GM12878 (cell line): Measurements from ENCODE around the gene ARMC3. TPM values are rescaled to one million over a fixed set of nuclear protein-coding genes. Genes with fewer than 3 reads are reported as not detected.
"Not testable (repeated sequence)": the region's sequence is repeated elsewhere in the genome, so short reads cannot be mapped to it uniquely, and the experiment has no call there.

Experiments
- ATAC-seq: fragments of 200-7000 bp; cut with Tn5 transposase; 3 replicates; pipeline ENCODE4 v1.9.1; 2020; ENCODE audit warnings: mild to moderate bottlenecking, moderate library complexity
- BruUV-seq: library from RNA; stranded (reverse); fragments of 400-500 nt; replicated peaks from 2 replicates; lab custom pipeline; 2021; lab: Mats Ljungman, UMichigan
- CTCF ChIA-PET: fragments of 300-600 bp; sonication (Branson Sonifier 250); formaldehyde crosslinking; extraction: SDS; loops from one replicate; lab custom pipeline; 2021; ENCODE audit warnings: inconsistent platforms; lab: Yijun Ruan, JAX
- POLR2A ChIA-PET: fragments of 350-600 bp; formaldehyde crosslinking; extraction: SDS; loops from one replicate; lab custom pipeline; 2021; ENCODE audit warnings: inconsistent platforms; lab: Charles Lee
- RAD21 ChIA-PET: fragments of 300-600 bp; sonication (Branson Sonifier 250); formaldehyde crosslinking; loops from one replicate; lab custom pipeline; 2023; ENCODE audit warnings: antibody characterized with exemption; ENCODE audit not compliant: unreplicated experiment; lab: Charles Lee
- SMC1A ChIA-PET: fragments of 300-600 bp; sonication (Branson Sonifier 250); formaldehyde crosslinking; loops from one replicate; lab custom pipeline; 2023; ENCODE audit not compliant: unreplicated experiment, uncharacterized antibody; lab: Charles Lee
- DNase-seq: peaks from one replicate; pipeline ENCODE4 v3.0.0-alpha.2; 2011; ENCODE audit warnings: low read depth, low spot score
- FAIRE-seq: peaks from 3 replicates; lab custom pipeline; 2011; peaks lifted over from hg19 to GRCh38; lab: Jason Lieb, UNC
- H2AFZ ChIP-seq: 2 replicates; pipeline ENCODE4 v1.6.0; 2011; ENCODE audit warnings: low read depth, low read length, control low read depth; ENCODE audit not compliant: control insufficient read depth
- H3K27ac ChIP-seq: 2 replicates; pipeline ENCODE4 v1.5.1; 2011; ENCODE audit warnings: control low read depth; ENCODE audit not compliant: control insufficient read depth, insufficient read depth
- H3K27me3 ChIP-seq, 2 experiments: replicated peaks in 1 of 2; 2 replicates each; pipeline versions ENCODE4 v1.6.0 to v1.6.1; 2011; ENCODE audit warnings: low read length in 1 of 2; ENCODE audit not compliant: control insufficient read depth in 2 of 2, insufficient read depth in 2 of 2
- H3K36me3 ChIP-seq, 2 experiments: 2 replicates each; pipeline ENCODE4 v1.5.1; 2011; ENCODE audit warnings: low read length in 1 of 2; ENCODE audit not compliant: control insufficient read depth in 2 of 2, insufficient read depth in 2 of 2
- H3K4me1 ChIP-seq: 2 replicates; pipeline ENCODE4 v1.6.1; 2011; ENCODE audit warnings: mild to moderate bottlenecking, low read length, moderate library complexity, mixed read lengths; ENCODE audit not compliant: control insufficient read depth, insufficient read depth
- H3K4me2 ChIP-seq: 2 replicates; pipeline ENCODE4 v1.6.0; 2011; ENCODE audit warnings: control low read depth; ENCODE audit not compliant: control insufficient read depth, insufficient read depth
- H3K4me3 ChIP-seq: fragments of 200-600 bp; sonication (generic); 2 replicates; pipeline ENCODE4 v1.5.1; 2016
- H3K79me2 ChIP-seq: 2 replicates; pipeline ENCODE4 v1.6.0; 2011; ENCODE audit warnings: low read length; ENCODE audit not compliant: control insufficient read depth, insufficient read depth
- H3K9ac ChIP-seq: 2 replicates; pipeline ENCODE4 v1.8.0; 2011; ENCODE audit warnings: low read length, control low read depth, mixed read lengths; ENCODE audit not compliant: control insufficient read depth, insufficient read depth
- H3K9me3 ChIP-seq: replicated peaks from 3 replicates; pipeline ENCODE4 v1.5.1; 2011; ENCODE audit warnings: mild to moderate bottlenecking, low read length; ENCODE audit not compliant: control insufficient read depth, insufficient read depth
- H4K20me1 ChIP-seq: 2 replicates; pipeline ENCODE4 v1.6.0; 2011; ENCODE audit not compliant: control insufficient read depth, insufficient read depth
- IRF3 ChIP-seq: fragments of 450-650 bp; IDR thresholded peaks from 2 replicates; pipeline ENCODE4 v1.6.1; 2014; ENCODE audit warnings: mild to moderate bottlenecking
- WGBS: methylation state at CpG from one replicate; pipeline ENCODE4 v1.1.6; 2016; ENCODE audit warnings: low lambda C conversion rate; ENCODE audit not compliant: insufficient replicate concordance, insufficient coverage; ENCODE audit errors: missing lambda C conversion rate; 5-methylcytosine and 5-hydroxymethylcytosine counted together
- in situ Hi-C: fragments of 300-500 bp; cut with MboI; formaldehyde crosslinking; loops from 9 replicates; pipeline ENCODE4 v1.14.3; 2018; ENCODE audit warnings: mixed read lengths
- intact Hi-C: fragments of 100-400 bp; cut with micrococcal nuclease; formaldehyde crosslinking; loops from one replicate; pipeline ENCODE4 v1.14.2; 2022; ENCODE audit not compliant: unreplicated experiment
- polyA plus RNA-seq, 11 experiments: library from polyadenylated mRNA; depleted of rRNA in 4 of 11; unstranded in 6 of 11; stranded (reverse) in 5 of 11; fragments of >200 nt; fragmentation: Nextera tagmentation in 4 of 11; fragmentation: Illumina TruSeq in 1 of 11; extraction: Ambion mirVana in 4 of 11; extraction: Trizol in 1 of 11; gene quantifications; 1 replicate in 1 of 11; 2 replicates in 10 of 11; pipeline versions ENCODE4 v1.2.1 to v1.2.3, GENCODE V29; 2011 to 2016; ENCODE audit warnings: inconsistent platforms in 2 of 11, missing spikeins in 2 of 11, low read depth in 1 of 11
- total RNA-seq, 4 experiments: library from RNA; depleted of rRNA in 3 of 4; stranded (reverse); fragments of >200 nt in 3 of 4; fragmentation: Illumina TruSeq in 1 of 4; extraction: Trizol in 1 of 4; gene quantifications; 2 replicates each; pipeline versions ENCODE4 v1.2.1 to v1.2.3, GENCODE V29; 2013 to 2021

ARMC3 gene
- total and polyA plus RNA-seq, 10 of the 15 experiments (the other 5 are each of a cell fraction or from before 2014, with no cell fraction given): 0.01 to 0.06 TPM; not detected in 8

GRCh38 chr10:22927166-22927565, 687 bp upstream of the ARMC3 start:
- TF ChIP-seq IRF3: no peak
- Histone ChIP-seq H2AFZ (no peak overlapping the region; the same call in 1 of the 2 replicates), H3K79me2 (no peaks in the 10 kb centered on the region), H3K4me2 (peak overlapping the region; percentile 52; the same call in 1 of the 2 replicates), H3K36me3 (no peaks in the 10 kb centered on the region), H3K27ac (no peak overlapping the region), H3K4me3 (peak overlapping the region; percentile 34; the same call in 1 of the 2 replicates), H3K27me3 (peaks cover 1 to 3% of the 10 kb centered on the region in 2 experiments; a peak in 2 of 4 replicates), H3K4me1 (no peaks in the 10 kb centered on the region), H3K9ac (no peak overlapping the region), H4K20me1 (no peaks in the 10 kb centered on the region), H3K9me3 (no peaks in the 10 kb centered on the region; the same call in 2 of the 3 replicates)
- ATAC-seq (no peak), FAIRE-seq (no peak), DNase-seq (no peak)
- no TSS peak for BruUV-seq
- in situ Hi-C loops (no loop called here), intact Hi-C loops (no loop called here)
- CTCF ChIA-PET: no interaction called here
- RAD21 ChIA-PET: no interaction called here
- POLR2A ChIA-PET: no interaction called here
- WGBS: 64% methylated on average over 9 of the region's 9 CpGs
- SMC1A ChIA-PET: interaction anchor here (0.8 to 1.1 kb wide), 2 partner anchors 17 to 19 kb away, joined by 3 read pairs; no protein-coding TSS in a partner anchor

GRCh38 chr10:22929053-22929452, 1.2 kb downstream of the ARMC3 start:
- CTCF ChIA-PET, H3K4me3 ChIP-seq, H3K9ac ChIP-seq, in situ Hi-C loops, DNase-seq, H3K27ac ChIP-seq, H3K4me1 ChIP-seq, POLR2A ChIA-PET, H3K79me2 ChIP-seq, intact Hi-C loops, H4K20me1 ChIP-seq, FAIRE-seq, H2AFZ ChIP-seq, BruUV-seq, H3K9me3 ChIP-seq, H3K27me3 ChIP-seq, RAD21 ChIA-PET, H3K36me3 ChIP-seq, ATAC-seq, H3K4me2 ChIP-seq: not testable (repeated sequence)
- 90% methylated on average over 4 of the region's 4 CpGs for WGBS
- SMC1A ChIA-PET: interaction anchor here (0.6 to 0.7 kb wide), 2 partner anchors 166 to 320 kb away, joined by 3 read pairs; no protein-coding TSS in a partner anchor
